ENCODE data around the gene EHBP1L1.
"Not testable (repeated sequence)": the region's sequence is repeated elsewhere in the genome, so short reads cannot be mapped to it uniquely, and the experiment has no call there.

Gene EHBP1L1

DNA sequence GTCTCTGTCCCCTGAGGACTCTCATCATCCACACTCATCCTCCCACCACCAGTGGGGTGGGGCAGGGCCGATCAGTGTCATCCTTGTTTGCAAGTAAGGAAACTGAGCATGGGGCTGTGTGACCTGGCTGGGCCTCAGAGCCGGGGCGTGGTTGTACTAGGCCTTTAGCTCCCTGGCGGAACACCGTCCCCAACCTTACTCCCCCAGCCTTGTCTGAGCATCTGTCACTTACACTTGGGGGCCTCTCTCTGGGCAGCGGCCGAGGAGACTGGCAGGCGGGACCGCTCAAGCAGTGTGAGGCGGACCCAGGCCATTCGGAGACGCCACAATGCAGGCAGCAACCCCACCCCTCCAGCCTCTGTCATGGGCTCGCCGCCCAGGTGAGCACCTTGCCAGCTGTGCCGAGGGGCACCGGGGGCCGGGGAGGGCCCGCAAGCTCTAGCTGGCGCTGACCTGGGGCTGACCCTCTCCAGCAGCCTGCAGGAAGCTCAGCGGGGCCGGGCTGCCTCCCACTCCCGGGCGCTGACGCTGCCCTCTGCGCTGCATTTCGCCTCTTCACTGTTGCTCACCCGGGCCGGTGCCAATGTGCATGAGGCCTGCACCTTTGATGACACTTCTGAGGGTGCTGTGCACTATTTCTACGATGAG, 43.6 kb downstream of the EHBP1L1 start:
- DNase-seq: no peak

- DNase-seq: no peak
Observed at GRCh38 chr11:65620666-65621065, 44.8 kb downstream of the EHBP1L1 start.

GRCh38 chr11:65621460-65621859, 45.6 kb downstream of the EHBP1L1 start:
- DNase-seq: no peak

- no peak for DNase-seq
Observed at GRCh38 chr11:65622011-65622410, 46.2 kb downstream of the EHBP1L1 start.

DNA sequence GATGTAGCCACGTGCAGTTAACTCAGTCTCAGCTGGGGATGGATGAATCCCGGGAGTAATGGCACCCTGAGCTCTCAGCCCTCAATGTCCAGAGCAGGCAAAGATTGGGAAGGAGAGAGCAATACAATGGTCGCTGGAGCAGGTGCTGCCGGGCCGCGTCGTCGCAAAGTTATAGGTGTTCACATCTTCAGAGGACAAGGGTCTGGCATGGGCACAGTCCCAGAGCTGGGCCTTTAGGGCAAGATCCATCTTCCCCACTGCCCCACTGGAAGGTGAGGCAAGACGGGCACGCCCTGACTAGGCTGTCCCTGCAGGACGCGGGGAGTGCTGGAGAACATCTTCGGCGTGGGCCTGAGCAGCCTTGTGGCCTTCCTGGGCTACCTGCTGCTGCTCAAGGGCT, 47.3 kb downstream of the EHBP1L1 start:
- no peak for DNase-seq

DNA sequence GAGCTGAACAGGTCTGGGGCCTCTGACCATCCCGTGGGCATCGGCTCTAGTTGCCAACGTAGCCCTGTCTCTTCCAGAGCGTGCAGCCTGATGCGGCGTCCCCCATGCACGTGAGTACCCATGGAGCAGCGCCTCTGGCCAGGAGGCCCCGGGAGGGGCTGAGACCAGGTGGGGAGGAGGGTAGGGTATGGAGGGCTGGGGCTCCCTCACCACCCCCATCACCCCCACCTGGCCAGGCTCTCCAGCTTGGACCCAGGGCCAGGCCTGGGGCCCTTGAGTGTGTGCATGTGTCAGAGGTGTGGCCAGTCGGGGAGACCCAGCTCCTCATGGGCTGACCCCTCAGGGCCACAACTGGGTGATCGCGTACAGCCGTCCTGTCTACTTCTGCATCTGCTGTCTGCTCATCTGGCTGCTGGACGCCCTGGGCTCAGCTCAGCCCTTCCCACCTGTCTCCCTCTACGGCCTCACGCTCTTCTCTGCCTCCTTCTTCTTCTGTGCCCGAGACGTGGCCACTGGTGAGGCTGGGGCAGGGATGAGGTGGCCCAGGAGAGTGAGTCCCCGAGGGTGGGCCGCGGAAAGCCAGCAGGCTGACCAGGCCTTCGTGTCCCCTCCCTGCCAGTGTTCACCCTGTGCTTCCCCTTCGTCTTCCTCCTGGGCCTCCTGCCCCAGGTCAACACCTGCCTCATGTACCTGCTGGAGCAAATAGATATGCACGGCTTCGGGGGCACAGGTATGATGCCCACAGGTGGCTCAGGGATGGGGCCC, 48.2 kb downstream of the EHBP1L1 start:
- DNase-seq: no peak

GRCh38 chr11:65624931-65625627, 49.2 kb downstream of the EHBP1L1 start:
- DNase-seq: no peak

GRCh38 chr11:65625628-65626342, 49.9 kb downstream of the EHBP1L1 start:
- peak; percentile 30 to 51 for DNase-seq

DNA sequence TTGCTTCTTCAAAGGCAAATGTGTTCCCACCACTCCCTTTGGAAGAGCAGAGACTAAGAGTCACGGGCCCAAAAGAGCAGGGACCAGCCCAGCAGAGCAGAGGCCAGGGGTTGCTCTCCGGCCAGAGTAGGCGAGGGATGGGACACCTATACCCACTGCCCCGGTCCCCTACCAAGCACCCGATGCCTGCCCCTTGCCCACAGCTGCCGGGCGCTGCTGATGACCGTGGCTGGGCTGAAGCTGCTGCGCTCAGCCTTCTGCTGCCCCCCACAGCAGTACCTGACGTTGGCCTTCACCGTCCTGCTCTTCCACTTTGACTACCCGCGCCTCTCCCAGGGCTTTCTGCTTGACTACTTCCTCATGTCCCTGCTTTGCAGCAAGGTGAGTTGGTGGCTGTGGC, 51.3 kb downstream of the EHBP1L1 start:
- DNase-seq: no peak

DNA sequence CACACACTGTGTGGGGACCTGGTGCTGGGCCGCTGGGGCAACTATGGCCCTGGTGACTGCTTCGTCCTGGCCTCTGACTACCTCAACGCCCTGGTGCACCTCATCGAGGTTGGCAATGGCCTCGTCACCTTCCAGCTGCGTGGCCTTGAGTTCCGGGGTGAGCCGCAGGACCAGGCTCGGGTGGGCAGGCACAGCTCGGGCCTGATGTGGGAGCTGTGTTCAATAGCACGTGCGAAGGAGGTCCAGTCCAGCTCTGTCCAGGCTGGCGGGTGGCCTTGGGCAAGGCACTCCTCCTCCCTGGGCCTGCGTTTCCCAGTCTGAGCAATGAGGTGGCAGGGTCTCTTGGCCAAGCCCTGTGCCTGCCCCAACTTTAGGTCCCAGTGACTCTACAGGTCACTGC, 53.7 kb downstream of the EHBP1L1 start:
- no peak for DNase-seq

DNA sequence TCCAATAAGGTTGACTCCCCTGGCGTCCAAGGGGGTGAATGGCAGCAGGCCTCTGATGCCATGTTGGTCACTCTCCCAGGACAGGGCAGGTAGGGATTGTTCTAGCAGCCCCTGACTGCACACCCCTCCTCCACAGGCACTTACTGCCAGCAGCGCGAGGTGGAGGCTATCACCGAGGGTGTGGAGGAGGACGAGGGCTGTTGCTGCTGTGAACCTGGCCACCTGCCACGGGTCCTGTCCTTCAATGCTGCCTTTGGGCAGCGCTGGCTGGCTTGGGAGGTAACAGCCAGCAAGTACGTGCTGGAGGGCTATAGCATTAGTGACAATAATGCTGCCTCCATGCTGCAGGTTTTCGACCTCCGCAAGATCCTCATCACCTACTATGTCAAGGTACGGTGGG, 54.4 kb downstream of the EHBP1L1 start:
- DNase-seq: no peak

DNA sequence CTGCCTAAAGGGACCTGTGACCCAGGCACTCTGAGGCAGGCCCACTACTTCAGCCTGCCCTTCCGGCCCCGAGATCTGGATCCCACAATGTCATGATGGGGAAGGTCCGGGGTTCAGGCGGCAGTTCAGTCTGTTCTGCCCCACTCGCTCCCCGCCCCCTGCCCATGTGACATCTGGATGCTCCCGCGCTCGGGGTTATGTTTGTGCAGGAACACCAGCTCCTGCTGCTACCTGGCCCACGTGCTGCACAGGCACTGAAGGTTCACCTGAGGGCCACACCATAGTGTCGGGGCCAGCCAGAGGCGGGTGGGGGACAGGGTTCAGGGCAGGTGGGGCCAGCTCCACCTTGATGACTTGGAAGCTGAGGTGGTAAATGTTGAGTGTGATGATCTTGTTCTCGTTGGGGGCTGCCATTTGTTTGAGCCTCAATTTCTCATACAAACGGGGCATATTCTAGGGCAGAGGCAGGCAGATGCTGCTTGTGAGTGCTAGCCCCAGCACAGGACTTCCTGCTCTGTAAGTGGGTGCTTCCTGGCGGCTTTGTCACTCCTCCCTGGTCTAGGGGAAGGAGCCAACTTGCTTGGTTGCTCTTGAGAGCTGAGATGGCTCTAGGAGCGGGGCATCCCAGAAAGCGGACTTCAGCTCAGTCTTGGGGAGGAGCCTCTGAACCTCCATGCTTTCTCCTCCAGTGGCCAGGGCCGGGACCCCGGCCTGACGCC, 57.7 kb downstream of the EHBP1L1 start:
- no peak for DNase-seq

DNA sequence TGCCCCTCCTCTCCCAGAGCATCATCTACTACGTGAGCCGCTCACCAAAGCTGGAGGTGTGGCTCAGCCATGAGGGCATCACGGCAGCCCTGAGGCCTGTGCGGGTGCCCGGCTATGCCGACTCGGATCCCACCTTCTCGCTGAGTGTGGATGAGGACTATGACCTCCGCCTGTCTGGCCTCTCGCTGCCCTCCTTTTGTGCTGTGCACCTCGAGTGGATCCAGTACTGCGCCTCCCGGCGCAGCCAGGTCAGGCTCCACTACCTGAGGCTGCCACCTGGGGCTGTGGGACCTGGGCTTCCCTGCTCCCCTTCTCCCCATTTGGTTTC, 58.2 kb downstream of the EHBP1L1 start:
- DNase-seq: no peak

DNA sequence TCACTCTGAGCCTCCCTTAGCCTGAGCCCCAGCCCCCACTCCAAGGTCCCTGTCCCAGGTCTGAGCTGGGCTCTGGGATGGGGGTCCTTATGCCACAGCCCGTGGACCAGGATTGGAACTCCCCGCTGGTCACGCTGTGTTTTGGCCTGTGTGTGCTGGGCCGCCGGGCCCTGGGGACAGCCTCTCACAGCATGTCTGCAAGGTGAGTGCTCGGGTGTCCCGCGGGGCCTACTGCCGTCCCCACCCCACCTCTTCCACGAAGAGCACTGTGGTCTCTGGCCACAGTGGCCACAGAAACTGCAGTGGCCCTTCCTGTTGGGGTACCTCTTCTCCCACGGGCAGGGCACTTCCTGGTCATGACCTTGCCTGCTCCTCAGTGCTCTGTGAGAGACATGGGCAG, 58.6 kb downstream of the EHBP1L1 start:
- DNase-seq: no peak

- DNase-seq: no peak
Observed at GRCh38 chr11:65634905-65635731, 59.3 kb downstream of the EHBP1L1 start.

- DNase-seq: no peak
Observed at GRCh38 chr11:65636108-65637031, 60.5 kb downstream of the EHBP1L1 start.

GRCh38 chr11:65637032-65637557, 61.2 kb downstream of the EHBP1L1 start:
- no peak for DNase-seq

GRCh38 chr11:65637794-65638419, 62.1 kb downstream of the EHBP1L1 start, which contains the start of gene SIPA1:
Gene SIPA1, plus strand, starts transcription at chr11:65638101. Its CDS starts 2,821 bp downstream, at chr11:65640922.
- DNase-seq: peak in 1 of 2 donors; percentile 49

DNA sequence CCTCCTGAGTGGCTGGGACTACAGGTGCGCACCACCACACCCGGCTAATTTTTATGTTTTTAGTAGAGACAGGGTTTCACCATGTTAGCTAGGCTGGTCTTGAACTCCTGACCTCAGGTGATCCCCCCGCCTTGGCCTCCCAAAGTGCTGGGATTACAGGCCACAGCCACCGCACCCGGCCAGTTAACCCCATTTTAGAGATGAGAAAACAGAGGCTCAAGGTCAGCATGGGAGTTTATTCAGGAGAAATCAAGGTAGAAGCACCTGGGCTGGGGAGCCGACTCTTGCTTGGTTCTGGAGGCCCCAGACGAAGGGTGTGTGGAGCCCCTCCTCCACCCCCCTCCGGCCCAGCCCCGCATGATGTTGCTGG, 63.4 kb downstream of the EHBP1L1 start:
- DNase-seq: not testable (repeated sequence)
